Ascending aorta (tissue), 2 donors: ENCODE measurements around the gene SCAF1. TPM values are rescaled to one million over a fixed set of nuclear protein-coding genes. Genes with fewer than 3 reads are reported as not detected.

Experiments used
- DNase-seq, 2 donors: peaks; one replicate each; pipeline ENCODE4 v3.0.0-alpha.2; 2019; ENCODE audit warnings: low spot score in 2 of 2
- H3K27ac ChIP-seq, 2 donors: fragments of 200-600 bp; sonication (generic); one replicate each; pipeline ENCODE4 v1.5.1; 2016 to 2017; ENCODE audit warnings: mild to moderate bottlenecking in 1 of 2
- H3K27me3 ChIP-seq: fragments of 200-600 bp; sonication (generic); one replicate; pipeline ENCODE4 v1.5.1; 2017
- H3K36me3 ChIP-seq, 2 donors: fragments of 200-600 bp; sonication (generic); one replicate each; pipeline ENCODE4 v1.5.1; 2016
- H3K4me1 ChIP-seq, 2 donors: fragments of 200-600 bp; sonication (generic); one replicate each; pipeline ENCODE4 v1.5.1; 2016 to 2017; ENCODE audit warnings: mild to moderate bottlenecking in 1 of 2
- H3K4me3 ChIP-seq, 2 donors: fragments of 200-600 bp; sonication (generic); one replicate each; pipeline ENCODE4 v1.5.1; 2016 to 2017; ENCODE audit warnings: mild to moderate bottlenecking in 1 of 2
- H3K9me3 ChIP-seq, 2 donors: fragments of 200-600 bp; sonication (generic); one replicate each; pipeline ENCODE4 v1.5.1; 2016
- CTCF ChIP-seq, 3 experiments: fragments of 200-600 bp in 2 of 3; fragments of 450-650 bp in 1 of 3; sonication (generic) in 2 of 3; IDR thresholded peaks; one replicate each; pipeline ENCODE4 v1.5.1; 2016 to 2019; ENCODE audit warnings: antibody characterized with exemption in 3 of 3, mild to moderate bottlenecking in 1 of 3, moderate library complexity in 1 of 3
- intact Hi-C: fragments of 100-400 bp; cut with DNase I; formaldehyde crosslinking; loops from one replicate; pipeline ENCODE4 v1.15.1; 2023
- total RNA-seq: library from RNA; depleted of rRNA; stranded (reverse); fragments of >200 nt; gene quantifications from one replicate; pipeline ENCODE4 v1.1.0, GENCODE V29; 2016

Gene SCAF1
- total RNA-seq, 1 donor from 2014 or later, result 72.2 TPM

- intact Hi-C loops, result loop anchor here (5.0 kb wide), 3 partner anchors 172 to 272 kb away; partner anchors contain the start of genes AP2A1, DKKL1, PNKP and TEAD2
- Histone ChIP-seq H3K36me3 (peaks cover 52 to 59% of the 10 kb centered on the region in 2 donors), H3K27me3 (no peaks in the 10 kb centered on the region), H3K4me3 (no peak overlapping the region), H3K27ac (no peak overlapping the region), H3K9me3 (no peaks in the 10 kb centered on the region), H3K4me1 (peaks cover 2 to 12% of the 10 kb centered on the region in 2 donors)
- TF ChIP-seq CTCF (IDR thresholded peaks at IDR 0.05), result no peak
- no peak for DNase-seq
These were observed 46.8 kb upstream of the SCAF1 start for GRCh38 chr19:49594993-49595818.

- H3K27ac ChIP-seq, result no peak overlapping the region
- peaks cover 58 to 66% of the 10 kb centered on the region in 2 donors for H3K36me3 ChIP-seq
- no peak overlapping the region for H3K4me3 ChIP-seq
- no peaks in the 10 kb centered on the region for H3K27me3 ChIP-seq
- TF ChIP-seq CTCF (IDR thresholded peaks at IDR 0.05), result no peak
- peaks cover 2 to 12% of the 10 kb centered on the region in 2 donors for H3K4me1 ChIP-seq
- no peaks in the 10 kb centered on the region for H3K9me3 ChIP-seq
- DNase-seq, result no peak
- intact Hi-C loops, result no loop called here
These were observed 46.1 kb upstream of the SCAF1 start for GRCh38 chr19:49595819-49596404.

GRCh38 chr19:49596407-49596806 lies 45.6 kb upstream of the SCAF1 start:
- Histone ChIP-seq H3K9me3 (no peaks in the 10 kb centered on the region), H3K27me3 (no peaks in the 10 kb centered on the region), H3K27ac (no peak overlapping the region), H3K4me1 (peaks cover 2 to 12% of the 10 kb centered on the region in 2 donors), H3K4me3 (no peak overlapping the region), H3K36me3 (peaks cover 63 to 71% of the 10 kb centered on the region in 2 donors)
- no peak for TF ChIP-seq CTCF (IDR thresholded peaks at IDR 0.05)
- DNase-seq, result no peak
- intact Hi-C loops, result no loop called here

GRCh38 chr19:49596954-49597702 lies 44.9 kb upstream of the SCAF1 start:
- H3K4me1 ChIP-seq, result peaks cover 2 to 12% of the 10 kb centered on the region in 2 donors
- H3K9me3 ChIP-seq, result no peaks in the 10 kb centered on the region
- peaks cover 70 to 78% of the 10 kb centered on the region in 2 donors for H3K36me3 ChIP-seq
- H3K27me3 ChIP-seq, result no peaks in the 10 kb centered on the region
- H3K4me3 ChIP-seq, result no peak overlapping the region
- TF ChIP-seq CTCF (IDR thresholded peaks at IDR 0.05), result no peak
- intact Hi-C loops, result no loop called here
- H3K27ac ChIP-seq, result no peak overlapping the region
- no peak for DNase-seq

- TF ChIP-seq CTCF (IDR thresholded peaks at IDR 0.05), result no peak
- peaks cover 75 to 83% of the 10 kb centered on the region in 2 donors for H3K36me3 ChIP-seq
- DNase-seq, result no peak
- peaks cover 2 to 9% of the 10 kb centered on the region in 2 donors for H3K4me1 ChIP-seq
- intact Hi-C loops, result no loop called here
- no peaks in the 10 kb centered on the region for H3K27me3 ChIP-seq
- no peak overlapping the region for H3K27ac ChIP-seq
- no peaks in the 10 kb centered on the region for H3K9me3 ChIP-seq
- no peak overlapping the region for H3K4me3 ChIP-seq
These were observed 44.4 kb upstream of the SCAF1 start for GRCh38 chr19:49597703-49597974.
